Dendritic cell treated with granulocyte-macrophage colony-stimulating factor and Interleukin-4, amounts not matched to agents 40 ng/mL and 50 ng/mL, for 4 days (primary cell): ENCODE measurements around the gene STON2.

Experiments used
- H3K27ac Mint-ChIP-seq: one replicate; pipeline ENCODE4 v1.8.0; 2022; ENCODE audit warnings: mild to moderate bottlenecking, mixed read lengths
- H3K27me3 Mint-ChIP-seq: one replicate; pipeline ENCODE4 v1.8.0; 2022; ENCODE audit warnings: mild to moderate bottlenecking, mixed read lengths
- H3K36me3 Mint-ChIP-seq: one replicate; pipeline ENCODE4 v1.8.0; 2022; ENCODE audit warnings: low read depth, mixed read lengths
- H3K4me1 Mint-ChIP-seq: one replicate; pipeline ENCODE4 v1.8.0; 2022; ENCODE audit warnings: low read depth, mixed read lengths
- H3K4me3 Mint-ChIP-seq: one replicate; pipeline ENCODE4 v1.8.0; 2022; ENCODE audit warnings: mild to moderate bottlenecking, moderate library complexity, mixed read lengths
- H3K9me3 Mint-ChIP-seq: one replicate; pipeline ENCODE4 v1.8.0; 2022; ENCODE audit warnings: mixed read lengths
- intact Hi-C: fragments of 100-400 bp; cut with micrococcal nuclease; formaldehyde crosslinking; loops from one replicate; pipeline ENCODE4 v1.15.0; 2022

The STON2 gene

GRCh38 chr14:81281332-81281731, 118.8 kb downstream of the STON2 start:
- intact Hi-C loops: loop anchor here (10.0 kb wide), 1 partner anchor 63 kb away; no protein-coding TSS in a partner anchor
- no peak overlapping the region for H3K27ac Mint-ChIP-seq
- H3K9me3 Mint-ChIP-seq: no peaks in the 10 kb centered on the region
- H3K36me3 Mint-ChIP-seq: peaks cover 20% of the 10 kb centered on the region
- peaks cover 6% of the 10 kb centered on the region for H3K27me3 Mint-ChIP-seq
- peaks cover 30% of the 10 kb centered on the region for H3K4me1 Mint-ChIP-seq
- H3K4me3 Mint-ChIP-seq: no peak overlapping the region

DNA sequence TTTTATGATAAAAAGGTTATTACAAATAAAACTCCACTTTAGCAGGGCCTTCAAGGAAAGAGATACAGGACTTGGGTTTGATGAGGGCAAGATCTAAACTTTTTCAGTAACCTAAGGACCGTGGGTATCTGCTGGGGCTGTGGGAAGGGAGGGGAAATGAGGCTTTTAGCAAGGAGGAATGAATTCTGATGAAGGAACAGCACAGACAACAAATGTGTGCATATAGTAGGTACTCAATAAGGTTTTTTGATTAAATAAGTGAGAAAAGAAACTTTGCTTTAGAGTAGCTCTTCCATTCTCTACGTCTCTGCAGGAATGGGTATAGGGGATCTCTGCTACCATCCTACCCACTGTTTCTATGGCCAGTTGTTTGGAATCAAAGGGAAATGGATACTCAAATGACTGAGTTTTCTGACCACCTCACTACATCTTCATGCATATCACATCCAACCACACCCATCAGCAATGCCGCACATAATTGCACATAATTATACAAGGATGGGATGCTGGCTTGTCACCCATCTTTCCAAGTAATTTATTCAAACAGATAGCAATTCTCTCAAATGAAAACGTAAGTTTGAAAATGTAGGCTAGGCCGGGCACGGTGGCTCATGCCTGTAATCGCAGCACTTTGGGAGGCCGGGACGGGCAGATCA, 119.9 kb downstream of the STON2 start:
- peaks cover 23% of the 10 kb centered on the region for H3K4me1 Mint-ChIP-seq
- H3K4me3 Mint-ChIP-seq: no peak overlapping the region
- peaks cover 31% of the 10 kb centered on the region for H3K36me3 Mint-ChIP-seq
- no peaks in the 10 kb centered on the region for H3K9me3 Mint-ChIP-seq
- H3K27me3 Mint-ChIP-seq: peaks cover 9% of the 10 kb centered on the region
- intact Hi-C loops: loop anchor here (10.0 kb wide), 1 partner anchor 65 kb away; no protein-coding TSS in a partner anchor
- no peak overlapping the region for H3K27ac Mint-ChIP-seq

DNA sequence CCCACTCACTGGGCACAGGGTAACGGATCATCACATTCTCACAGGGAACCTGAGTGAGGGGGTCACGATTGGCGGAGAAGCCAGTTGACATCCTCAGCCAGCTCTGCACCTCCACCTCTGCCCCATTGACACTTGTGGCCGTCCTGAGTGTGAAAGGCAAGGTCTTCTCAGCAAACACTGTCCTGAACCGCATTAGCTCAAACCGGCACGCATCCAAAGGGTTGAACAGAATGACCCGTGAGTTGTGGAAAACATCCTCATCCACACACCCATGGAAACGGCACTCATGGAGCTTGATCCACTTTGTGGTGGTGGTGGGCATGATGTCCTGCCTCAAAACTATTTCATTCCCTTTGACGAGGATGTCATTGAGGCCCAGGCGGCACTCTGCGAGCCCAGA, 123.0 kb downstream of the STON2 start:
- intact Hi-C loops: loop anchor here (5.0 kb wide), 1 partner anchor 85 kb away; no protein-coding TSS in a partner anchor
- Mint-ChIP-seq H3K27me3 (peaks cover 10% of the 10 kb centered on the region), H3K9me3 (no peaks in the 10 kb centered on the region), H3K4me3 (no peak overlapping the region), H3K27ac (no peak overlapping the region), H3K4me1 (peaks cover 16% of the 10 kb centered on the region), H3K36me3 (peaks cover 36% of the 10 kb centered on the region)

DNA sequence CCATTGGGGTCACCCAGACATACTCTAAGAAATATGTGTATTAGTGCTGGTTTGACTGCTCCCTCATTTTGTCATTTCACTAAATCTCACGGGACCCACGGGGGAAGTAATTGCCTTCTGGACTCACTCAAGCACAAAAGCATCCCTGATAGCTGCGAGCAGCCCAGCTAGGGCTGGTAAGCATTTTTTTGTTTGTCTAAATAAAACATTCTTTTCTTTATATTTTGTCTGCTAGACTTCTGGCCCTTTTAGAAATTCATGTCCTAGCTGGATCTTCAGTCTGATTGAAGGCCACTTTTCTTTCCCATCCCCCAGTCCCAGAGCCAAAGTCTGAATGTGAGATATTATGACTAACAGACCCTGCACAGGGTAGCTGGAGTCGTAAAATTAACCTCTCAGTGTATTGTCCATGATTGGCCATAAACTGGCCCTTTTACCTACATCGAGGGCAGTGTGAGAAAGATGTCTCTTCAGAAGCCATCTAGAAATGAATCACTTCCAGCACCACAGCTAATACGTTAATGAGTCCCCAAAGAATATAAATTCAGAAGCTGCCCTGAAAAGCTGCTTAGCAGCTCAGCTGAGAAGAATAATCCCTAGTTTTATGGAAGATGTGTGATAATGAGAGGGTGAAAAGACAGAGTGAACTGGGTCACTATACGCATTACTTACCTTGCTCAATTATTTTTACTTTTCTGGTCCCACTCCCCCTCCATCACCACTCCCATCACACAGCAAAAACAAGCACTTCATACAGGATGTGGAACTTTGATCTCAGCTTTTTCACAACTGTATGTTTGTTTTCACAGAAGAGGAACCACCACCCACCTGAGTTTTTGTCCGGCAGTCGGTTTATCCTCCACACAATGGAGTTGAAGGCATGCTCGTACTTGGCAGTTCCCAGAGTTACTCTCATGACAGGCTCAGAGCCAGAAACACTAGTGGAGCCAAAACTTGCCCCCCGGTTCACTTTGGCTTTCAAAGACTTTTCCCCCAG, 123.8 kb downstream of the STON2 start:
- Mint-ChIP-seq H3K27me3 (peaks cover 10% of the 10 kb centered on the region), H3K4me1 (peaks cover 16% of the 10 kb centered on the region)
- intact Hi-C loops: loop anchor here (5.0 kb wide), 1 partner anchor 86 kb away; no protein-coding TSS in a partner anchor

DNA sequence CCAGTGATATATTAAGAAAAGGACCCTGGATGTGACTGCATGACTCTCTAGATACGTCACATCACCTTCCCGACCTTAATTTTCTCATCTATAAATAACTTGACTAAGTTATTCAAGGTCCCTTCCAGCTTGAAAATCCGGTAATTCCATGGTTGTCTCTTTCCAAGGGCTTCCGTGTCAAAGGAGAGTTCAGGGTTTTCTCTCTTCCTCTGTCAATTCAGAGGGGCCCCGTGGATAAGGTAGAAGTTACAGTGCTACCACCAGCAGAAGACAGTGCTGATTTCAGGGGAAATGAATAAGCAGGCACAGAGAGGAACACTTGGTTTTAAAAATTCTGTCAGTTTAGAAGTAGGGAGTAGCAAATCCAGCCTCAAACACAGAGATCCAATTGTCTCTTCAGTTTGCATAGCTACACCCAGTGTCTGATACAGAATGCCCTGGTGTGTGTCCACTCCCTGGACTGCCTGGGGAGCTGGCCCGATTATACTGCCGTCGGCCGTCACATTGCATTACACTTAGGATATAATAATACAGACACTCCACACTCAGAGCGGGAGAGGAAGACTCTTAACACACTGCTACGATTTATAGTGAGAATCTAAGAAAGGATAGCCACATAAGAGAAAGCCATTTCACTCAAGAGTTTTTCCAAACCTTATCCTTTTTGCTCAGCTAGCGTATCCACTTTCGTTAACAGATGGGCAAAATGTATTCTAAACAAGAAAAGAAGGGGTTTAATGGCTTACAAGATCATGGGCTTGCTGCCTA, 124.6 kb downstream of the STON2 start:
- H3K4me1 Mint-ChIP-seq: peaks cover 20% of the 10 kb centered on the region
- intact Hi-C loops: loop anchor here (5.0 kb wide), 1 partner anchor 87 kb away; no protein-coding TSS in a partner anchor
- H3K27ac Mint-ChIP-seq: no peak overlapping the region
- no peaks in the 10 kb centered on the region for H3K9me3 Mint-ChIP-seq
- H3K27me3 Mint-ChIP-seq: peaks cover 12% of the 10 kb centered on the region
- H3K36me3 Mint-ChIP-seq: peaks cover 38% of the 10 kb centered on the region
- no peak overlapping the region for H3K4me3 Mint-ChIP-seq

More for the DNA sequence above, 123.8 kb downstream of the STON2 start:
- Mint-ChIP-seq H3K36me3 (peaks cover 36% of the 10 kb centered on the region), H3K9me3 (no peaks in the 10 kb centered on the region), H3K27ac (no peak overlapping the region), H3K4me3 (no peak overlapping the region)

GRCh38 chr14:81273961-81274575, 126.1 kb downstream of the STON2 start:
- H3K27me3 Mint-ChIP-seq: peaks cover 13% of the 10 kb centered on the region
- no peak overlapping the region for H3K4me3 Mint-ChIP-seq
- H3K4me1 Mint-ChIP-seq: peaks cover 31% of the 10 kb centered on the region
- H3K9me3 Mint-ChIP-seq: no peaks in the 10 kb centered on the region
- intact Hi-C loops: no loop called here
- peaks cover 44% of the 10 kb centered on the region for H3K36me3 Mint-ChIP-seq
- no peak overlapping the region for H3K27ac Mint-ChIP-seq

GRCh38 chr14:81273521-81273920, 126.6 kb downstream of the STON2 start:
- no peak overlapping the region for H3K4me3 Mint-ChIP-seq
- intact Hi-C loops: no loop called here
- H3K36me3 Mint-ChIP-seq: peaks cover 45% of the 10 kb centered on the region

GRCh38 chr14:81272317-81272716, 127.8 kb downstream of the STON2 start:
- Mint-ChIP-seq H3K9me3 (no peaks in the 10 kb centered on the region), H3K4me1 (peaks cover 22% of the 10 kb centered on the region), H3K36me3 (peaks cover 47% of the 10 kb centered on the region), H3K27ac (no peak overlapping the region), H3K4me3 (no peak overlapping the region), H3K27me3 (peaks cover 11% of the 10 kb centered on the region)
- intact Hi-C loops: no loop called here

More at GRCh38 chr14:81273521-81273920, 126.6 kb downstream of the STON2 start:
- Mint-ChIP-seq H3K27me3 (peaks cover 17% of the 10 kb centered on the region), H3K27ac (no peak overlapping the region), H3K4me1 (peaks cover 29% of the 10 kb centered on the region), H3K9me3 (no peaks in the 10 kb centered on the region)

DNA sequence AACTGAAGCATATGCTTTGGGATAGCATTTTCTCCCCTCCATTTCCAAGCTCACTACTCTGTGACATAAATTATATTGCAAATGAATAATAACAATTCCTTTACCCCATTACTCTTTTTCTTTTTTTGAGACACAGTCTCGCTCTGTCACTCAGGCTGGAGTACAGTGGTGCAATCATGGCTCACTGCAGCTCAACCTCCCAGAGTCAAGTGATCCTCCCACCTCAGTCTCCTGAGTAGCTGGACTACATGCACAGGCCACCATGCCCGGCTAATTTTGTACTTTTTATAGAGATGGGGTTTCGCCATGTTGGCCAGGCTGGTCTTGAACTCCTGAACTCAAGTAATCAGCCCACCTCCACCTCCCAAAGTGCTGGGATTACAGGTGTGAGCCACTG, 130.1 kb downstream of the STON2 start:
- Mint-ChIP-seq H3K36me3 (peaks cover 27% of the 10 kb centered on the region), H3K9me3 (no peaks in the 10 kb centered on the region)
- intact Hi-C loops: loop anchor here (1.0 kb wide), 2 partner anchors 183 to 194 kb away; no protein-coding TSS in a partner anchor

GRCh38 chr14:81269100-81269978, 130.8 kb downstream of the STON2 start:
- Mint-ChIP-seq H3K36me3 (peaks cover 24% of the 10 kb centered on the region), H3K9me3 (no peaks in the 10 kb centered on the region), H3K4me1 (peaks cover 15% of the 10 kb centered on the region), H3K27me3 (peaks cover 8% of the 10 kb centered on the region), H3K27ac (no peak overlapping the region), H3K4me3 (no peak overlapping the region)
- intact Hi-C loops: loop anchor here (1.0 kb wide), 2 partner anchors 184 to 195 kb away; no protein-coding TSS in a partner anchor

More for the DNA sequence above, 130.1 kb downstream of the STON2 start:
- no peak overlapping the region for H3K4me3 Mint-ChIP-seq
- H3K4me1 Mint-ChIP-seq: peaks cover 15% of the 10 kb centered on the region
- peaks cover 9% of the 10 kb centered on the region for H3K27me3 Mint-ChIP-seq
- H3K27ac Mint-ChIP-seq: no peak overlapping the region

GRCh38 chr14:81268016-81268416, 132.1 kb downstream of the STON2 start:
- intact Hi-C loops: no loop called here
- no peaks in the 10 kb centered on the region for H3K9me3 Mint-ChIP-seq
- no peak overlapping the region for H3K27ac Mint-ChIP-seq
- H3K4me1 Mint-ChIP-seq: peaks cover 15% of the 10 kb centered on the region
- peaks cover 8% of the 10 kb centered on the region for H3K27me3 Mint-ChIP-seq
- H3K4me3 Mint-ChIP-seq: no peak overlapping the region
- peaks cover 22% of the 10 kb centered on the region for H3K36me3 Mint-ChIP-seq

- H3K27ac Mint-ChIP-seq: no peak overlapping the region
- H3K9me3 Mint-ChIP-seq: no peaks in the 10 kb centered on the region
- intact Hi-C loops: no loop called here
- peaks cover 8% of the 10 kb centered on the region for H3K27me3 Mint-ChIP-seq
- H3K36me3 Mint-ChIP-seq: peaks cover 22% of the 10 kb centered on the region
- no peak overlapping the region for H3K4me3 Mint-ChIP-seq
- H3K4me1 Mint-ChIP-seq: peaks cover 13% of the 10 kb centered on the region
Observed at GRCh38 chr14:81265636-81266169, 134.4 kb downstream of the STON2 start.
